NCI-H1092 treated with DMSO at 0.1 percent for 48 hours (cell line): Measurements from ENCODE around the gene TTLL11.
"Not testable (repeated sequence)": the region's sequence is repeated elsewhere in the genome, so short reads cannot be mapped to it uniquely, and the experiment has no call there.

Source experiments
- DNase-seq: peaks from one replicate; lab custom pipeline; 2025; lab: John Stamatoyannopoulos, UW

TTLL11 gene

DNA sequence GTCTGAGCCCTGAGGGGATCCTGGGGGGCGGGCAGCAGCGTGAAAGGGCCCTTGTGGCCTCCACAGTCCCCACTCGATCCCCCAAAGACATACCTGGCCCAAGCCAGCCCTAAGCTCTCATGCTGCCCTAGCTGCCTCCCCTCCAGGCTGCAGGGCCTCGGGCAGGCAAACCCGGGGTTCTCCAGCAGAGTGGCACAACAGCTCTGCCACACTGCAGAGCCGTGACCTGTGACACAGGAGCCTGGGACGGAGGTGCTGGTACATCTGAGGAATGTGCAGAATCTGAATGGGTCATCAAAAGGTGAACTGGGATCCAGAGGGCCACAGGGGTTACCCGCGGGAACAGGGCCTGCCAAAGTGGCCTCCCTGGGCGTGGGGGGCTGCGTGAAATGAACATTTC lies 278.5 kb downstream of the TTLL11 start:
- no peak for DNase-seq

DNA sequence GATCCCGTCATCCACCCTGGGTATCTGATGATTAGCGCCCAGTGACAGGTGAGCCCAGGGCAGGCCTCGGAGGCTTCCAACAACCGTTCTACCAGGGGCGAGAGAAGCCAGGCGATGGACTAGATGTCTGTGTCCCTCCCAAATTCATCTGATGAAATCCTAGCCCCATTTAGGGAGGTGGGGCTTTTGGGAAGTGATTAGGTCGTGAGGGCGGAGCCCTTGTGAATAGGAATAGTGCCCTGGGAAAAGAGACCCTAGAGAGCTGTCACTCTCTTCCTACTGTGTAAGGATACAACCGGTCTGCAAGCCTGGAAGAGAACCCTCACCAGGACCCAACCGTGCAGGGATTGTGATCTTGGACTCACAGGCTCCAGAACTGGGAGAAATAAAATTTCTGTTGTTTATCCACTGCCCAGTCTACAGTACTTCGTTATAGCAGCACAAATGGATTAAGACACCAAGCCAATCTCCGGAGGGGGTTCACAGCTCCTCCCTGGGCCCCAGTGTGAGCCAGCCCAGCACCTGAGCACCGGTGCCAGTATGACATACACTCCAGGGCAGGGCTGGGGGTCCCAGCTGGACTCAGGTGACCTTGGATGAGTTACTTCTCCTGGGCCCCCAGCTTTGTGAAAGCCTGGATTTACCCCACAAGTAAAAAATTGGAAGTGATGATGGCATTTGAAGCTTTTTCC lies 279.4 kb downstream of the TTLL11 start:
- no peak for DNase-seq

DNA sequence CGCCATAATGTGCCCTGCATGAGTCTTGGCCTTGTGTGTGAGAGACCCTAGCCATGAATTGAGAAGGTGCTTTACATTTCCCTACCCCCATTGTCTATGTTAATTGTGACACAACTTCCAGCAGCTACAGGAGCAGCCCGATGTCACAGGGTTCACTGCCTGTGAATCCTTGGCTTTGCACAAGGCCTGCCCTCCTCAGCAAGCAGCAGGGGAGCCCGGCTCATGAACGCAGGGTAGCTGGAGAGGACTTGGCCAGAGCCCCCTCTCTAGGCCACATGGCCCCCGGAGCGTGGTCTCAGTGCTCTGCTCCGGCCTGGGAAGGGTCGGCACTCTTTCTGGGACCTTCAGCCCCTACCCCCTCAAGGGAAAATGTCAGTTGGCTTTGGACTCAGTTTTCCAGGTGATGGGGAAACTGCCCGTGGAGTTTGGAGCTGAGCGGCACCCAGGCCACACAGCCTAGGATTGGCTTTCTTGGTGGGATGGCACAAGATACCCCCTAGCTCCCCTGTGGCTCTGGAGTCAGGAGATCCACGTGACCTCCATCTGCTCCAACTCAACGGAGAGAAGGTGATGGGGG lies 280.9 kb downstream of the TTLL11 start:
- DNase-seq, result no peak

DNA sequence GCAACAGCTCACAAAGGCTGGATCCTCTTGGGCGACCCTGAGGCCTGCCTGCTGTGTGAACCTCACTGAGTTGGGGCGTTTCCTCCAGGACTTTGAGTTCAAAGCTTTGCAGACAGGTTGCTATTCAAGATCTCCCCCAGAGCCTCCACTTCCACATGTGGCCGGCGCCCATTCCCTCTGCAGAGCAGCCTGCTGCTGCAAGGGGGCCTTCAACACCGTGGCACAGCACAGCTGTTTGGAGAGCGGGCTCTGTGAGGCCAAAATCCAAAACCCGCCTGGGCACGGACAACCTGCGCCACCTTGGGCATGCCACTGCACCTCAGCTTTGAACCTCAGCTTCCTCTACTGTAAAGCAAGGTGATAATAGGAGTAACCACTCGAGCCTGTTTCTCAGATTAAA lies 281.4 kb downstream of the TTLL11 start:
- no peak for DNase-seq

- no peak for DNase-seq
Measured at GRCh38 chr9:121811140-121811539, 282.0 kb downstream of the TTLL11 start.

- DNase-seq, result no peak
Measured at GRCh38 chr9:121810489-121810888, 282.6 kb downstream of the TTLL11 start.

DNA sequence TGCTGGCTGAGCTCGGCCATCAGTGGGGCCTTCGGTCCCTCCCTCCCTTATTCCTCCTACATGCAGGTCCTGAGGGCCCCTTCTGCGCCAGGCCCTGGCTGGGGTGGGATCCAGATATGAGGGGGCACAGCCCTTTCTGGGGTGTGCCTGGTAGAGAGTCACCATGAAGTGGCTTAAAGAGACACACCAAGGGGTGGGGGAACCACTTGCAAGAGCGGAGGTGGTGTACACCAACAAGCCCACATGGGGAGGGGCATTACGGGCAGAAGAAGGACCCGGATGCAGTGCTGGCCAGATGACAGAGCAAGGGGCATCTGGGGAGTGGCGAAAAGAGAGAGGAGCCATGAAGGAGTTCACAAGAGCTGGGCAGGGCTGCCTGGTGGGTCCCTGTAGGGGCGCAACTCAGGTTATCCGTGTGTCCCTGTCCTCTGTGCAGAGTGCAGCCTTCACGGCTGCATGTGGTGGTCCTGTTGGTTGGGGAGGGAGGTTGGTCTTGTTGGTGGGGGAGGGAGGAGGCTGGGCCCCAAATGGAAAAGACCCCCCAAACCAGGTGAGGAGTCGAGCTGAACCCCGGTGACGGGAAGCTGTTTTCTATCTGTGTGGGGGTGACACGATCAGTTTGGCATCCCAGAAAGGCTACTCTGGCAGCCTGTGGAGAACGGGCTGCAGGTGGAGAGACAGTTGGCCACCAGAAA lies 283.6 kb downstream of the TTLL11 start:
- DNase-seq, result no peak

DNA sequence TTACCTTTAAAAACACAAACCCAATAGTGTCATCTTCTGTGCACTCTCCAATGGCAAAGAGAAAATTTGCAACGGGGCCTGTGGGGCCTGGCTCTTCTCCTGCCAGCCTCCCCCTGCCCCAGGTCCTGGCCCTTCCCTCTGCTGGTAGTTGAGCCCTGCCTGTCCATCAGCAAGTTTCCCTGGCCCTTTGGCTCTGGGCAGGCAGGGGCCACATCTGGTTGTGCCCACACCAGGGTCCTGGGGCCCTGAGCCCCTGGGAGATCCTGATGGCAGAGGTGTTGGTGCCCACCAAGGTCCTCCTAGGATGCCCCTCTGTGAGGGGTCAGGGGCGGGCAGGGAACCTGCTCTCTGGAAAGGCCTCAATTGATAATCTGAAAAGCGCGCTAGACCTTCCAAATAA lies 284.3 kb downstream of the TTLL11 start:
- DNase-seq, result no peak

- DNase-seq, result no peak
Measured at GRCh38 chr9:121807823-121808278, 285.3 kb downstream of the TTLL11 start.

DNA sequence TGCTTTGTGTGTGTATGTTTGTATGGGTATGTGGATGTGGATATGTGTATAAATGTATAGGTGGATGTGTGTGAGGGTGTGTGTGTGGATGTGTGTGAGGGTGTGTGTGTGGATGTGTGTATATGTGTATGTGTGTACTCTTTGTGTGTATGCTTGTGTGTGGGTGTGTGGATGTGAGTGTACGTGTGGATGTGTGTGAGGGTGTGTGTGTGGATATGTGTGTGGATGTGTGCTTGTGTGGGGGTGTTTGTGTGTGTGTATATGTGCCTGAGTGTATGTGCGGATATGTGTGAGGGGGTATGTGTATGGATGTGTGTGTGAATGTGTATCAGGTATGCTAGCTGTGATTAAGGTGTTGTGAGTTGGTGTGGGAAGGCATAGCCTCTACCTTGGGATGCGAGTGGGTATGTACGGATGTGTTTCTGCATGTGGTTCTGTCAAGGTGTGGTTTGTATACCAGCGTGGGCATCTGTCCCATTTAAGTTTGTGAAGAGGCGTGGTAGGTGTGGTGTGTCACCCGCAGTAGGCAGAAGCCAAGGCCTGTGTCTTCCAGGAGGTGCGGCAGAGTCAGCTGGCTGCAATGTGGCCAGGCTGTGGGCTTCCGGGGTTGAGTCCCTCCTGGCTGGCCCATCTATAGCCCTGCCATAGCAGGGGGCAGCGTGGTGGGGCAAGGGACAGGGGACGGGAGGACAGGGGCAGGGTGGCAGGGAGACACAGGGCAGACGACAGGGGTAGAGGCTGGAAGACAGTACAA lies 285.9 kb downstream of the TTLL11 start:
- no peak for DNase-seq

GRCh38 chr9:121802753-121803152 lies 290.4 kb downstream of the TTLL11 start:
- DNase-seq, result no peak

DNA sequence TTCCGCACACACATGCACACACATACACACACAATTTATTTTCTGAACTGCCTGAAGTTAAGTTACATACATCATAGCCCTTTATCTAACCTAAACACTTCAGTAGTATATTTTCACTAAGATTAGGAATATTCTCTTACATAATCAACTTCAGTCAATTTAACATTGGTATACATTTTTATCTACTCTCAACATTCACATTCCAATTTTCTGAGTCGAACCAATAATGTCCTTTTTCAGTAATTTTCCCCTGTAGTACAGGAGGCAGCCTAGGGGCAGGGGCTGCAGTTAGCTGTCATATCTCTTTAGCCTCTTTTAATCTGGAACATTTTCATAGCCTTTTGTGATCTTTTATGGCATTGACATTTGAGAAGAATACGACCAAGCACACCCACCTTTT lies 291.5 kb downstream of the TTLL11 start:
- DNase-seq, result no peak

- DNase-seq, result no peak
Measured at GRCh38 chr9:121800376-121800775, 292.7 kb downstream of the TTLL11 start.

GRCh38 chr9:121798941-121799340 lies 294.2 kb downstream of the TTLL11 start:
- no peak for DNase-seq

DNA sequence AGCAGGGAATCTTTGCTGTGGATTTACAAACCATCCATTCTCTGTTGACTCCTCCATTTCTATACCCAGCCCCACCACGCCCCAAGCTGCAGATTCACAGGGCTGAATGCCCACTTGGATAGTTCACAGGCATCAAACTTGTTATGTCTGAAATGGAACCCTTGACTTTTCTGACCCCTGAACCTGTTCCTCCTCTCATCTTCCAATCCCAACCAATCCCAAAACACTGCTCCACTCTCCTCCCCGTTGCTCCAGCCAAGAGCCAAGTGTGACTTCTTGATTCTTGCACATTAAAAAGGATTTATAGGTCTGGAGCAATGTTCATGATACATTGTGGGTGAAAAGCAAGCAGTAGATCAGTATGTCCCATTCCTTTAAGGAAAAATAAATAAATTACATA lies 296.0 kb downstream of the TTLL11 start:
- DNase-seq, result no peak

DNA sequence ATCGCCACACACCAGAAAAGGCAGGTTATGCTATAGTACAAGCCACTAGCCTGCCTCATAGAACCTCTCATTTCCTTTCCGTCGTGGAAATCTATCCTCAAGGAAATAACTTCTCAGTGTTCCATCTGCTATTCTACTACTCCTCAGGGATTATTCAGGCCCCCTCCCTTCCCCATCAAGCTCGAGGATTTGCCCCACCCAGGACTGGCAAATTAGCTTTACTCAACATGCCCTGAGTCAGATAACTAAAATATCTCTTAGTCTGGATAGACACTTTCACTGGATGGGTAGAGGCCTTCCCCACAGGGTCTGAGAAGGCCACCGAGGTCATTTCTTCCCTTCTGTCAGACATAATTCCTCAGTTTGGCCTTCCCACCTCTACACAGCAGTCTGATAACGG lies 298.8 kb downstream of the TTLL11 start:
- DNase-seq, result not testable (repeated sequence)

- not testable (repeated sequence) for DNase-seq
Measured at GRCh38 chr9:121792476-121792875, 300.6 kb downstream of the TTLL11 start.

DNA sequence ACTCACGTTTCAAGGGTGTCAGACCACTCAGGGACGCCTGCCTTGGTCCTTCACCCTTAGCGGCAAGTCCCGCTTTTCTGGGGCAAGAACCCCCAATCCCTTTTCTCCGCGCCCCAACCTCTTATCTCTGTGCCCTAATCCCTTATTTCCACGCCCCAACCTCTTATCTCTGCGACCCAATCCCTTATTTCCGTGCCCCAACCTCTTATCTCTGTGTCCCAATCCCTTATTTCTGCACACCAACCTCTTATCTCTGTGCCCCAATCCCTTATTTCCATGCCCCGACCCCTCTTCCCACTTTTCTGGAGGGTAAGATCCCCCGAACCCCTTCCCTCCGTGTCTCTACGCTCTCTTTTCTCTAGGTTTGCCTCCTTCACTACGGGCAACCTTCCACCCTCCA lies 302.3 kb downstream of the TTLL11 start:
- DNase-seq, result no peak

DNA sequence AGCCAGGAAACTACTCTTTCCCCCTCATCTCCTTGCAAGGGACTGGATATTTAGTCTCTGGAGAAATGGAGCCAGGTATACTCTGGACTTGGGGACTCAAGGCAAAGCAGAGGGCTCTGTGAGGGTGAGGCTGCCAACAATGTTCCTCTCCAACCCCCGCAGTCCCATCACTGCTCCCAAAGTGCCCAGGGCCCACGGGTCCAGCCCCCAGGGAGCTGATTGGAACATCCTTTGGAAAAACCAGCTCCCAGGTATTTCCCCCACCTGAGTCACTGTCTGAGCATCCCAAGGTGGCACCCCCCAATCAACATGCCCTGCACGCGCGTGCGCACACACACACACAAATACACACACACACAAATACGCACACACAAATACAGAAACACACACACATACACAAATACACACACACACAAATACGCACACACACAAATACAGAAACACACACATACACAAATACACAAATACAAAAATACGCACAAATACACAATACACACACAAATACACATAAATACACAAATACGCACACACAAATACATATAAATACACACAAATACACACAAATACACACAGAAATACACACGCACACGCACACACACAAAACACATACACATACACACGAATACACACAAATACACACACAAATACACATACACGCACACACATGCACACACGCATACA lies 304.3 kb downstream of the TTLL11 start:
- DNase-seq, result no peak

- no peak for DNase-seq
Measured at GRCh38 chr9:121786998-121787422, 306.1 kb downstream of the TTLL11 start.

DNA sequence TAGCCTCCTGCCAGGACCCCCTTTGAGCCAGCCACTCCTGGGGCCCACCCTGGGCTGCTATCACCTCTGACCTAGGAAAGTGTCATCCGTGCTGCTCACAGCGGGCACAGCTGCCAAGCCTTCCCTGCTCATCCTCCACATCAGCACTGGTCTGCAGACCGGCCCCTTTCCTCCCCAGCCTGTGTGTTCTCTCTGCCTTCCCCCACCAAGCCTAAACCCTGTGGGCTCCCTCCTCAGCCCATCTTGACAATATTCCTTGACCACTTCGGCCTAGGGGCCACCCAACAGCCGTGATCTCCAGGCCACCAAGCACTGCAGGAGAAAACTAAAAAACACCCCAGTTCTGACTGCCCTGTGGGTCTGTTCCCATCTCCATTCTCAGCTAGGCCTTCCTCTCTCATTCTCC lies 306.6 kb downstream of the TTLL11 start:
- no peak for DNase-seq
